ENCODE results near the gene POU2F1. TPM values are rescaled to one million over a fixed set of nuclear protein-coding genes. Genes with fewer than 3 reads are reported as not detected.
A peak's percentile ranks its signal among the peaks of the same experiment; 100 is the strongest.

POU2F1 gene
- total RNA-seq, 2 donors from 2014 or later = 6.2 to 13.5 TPM

- H3K36me3 ChIP-seq (replicated peaks in 1 of 2; ENCODE audit: insufficient read depth in 1 of 2, low read depth in 2 of 2) = no peaks in the 10 kb centered on the region
- no peaks in the 10 kb centered on the region for H3K27me3 ChIP-seq
- no peak overlapping the region for H3K27ac ChIP-seq
- ATAC-seq (no peak), DNase-seq (peak in 3 of 4 donors; percentile 28 to 57 (median 37))
- intact Hi-C loops (cut with DNase I) = no loop called here
- peaks cover 9% of the 10 kb centered on the region for H3K4me1 ChIP-seq
- H3K4me3 ChIP-seq = no peak overlapping the region
- TF ChIP-seq POLR2A (IDR thresholded peaks at IDR 0.05) = no peak
- peak in 1 of 7 experiments; percentile 9 for TF ChIP-seq CTCF (IDR thresholded peaks at IDR 0.05)
- H3K9me3 ChIP-seq = no peaks in the 10 kb centered on the region
- WGBS, 2 donors = 6 to 14% methylated on average over 35 to 49 of the region's 49 CpGs
These were observed 218.8 kb downstream of the POU2F1 start for GRCh38 chr1:167439301-167439988.

- H3K4me3 ChIP-seq = no peak overlapping the region
- H3K27ac ChIP-seq = no peak overlapping the region
- TF ChIP-seq POLR2A (IDR thresholded peaks at IDR 0.05) (no peak), CTCF (IDR thresholded peaks at IDR 0.05) (no peak)
- DNase-seq = no peak
- no peaks in the 10 kb centered on the region for H3K27me3 ChIP-seq
- no peaks in the 10 kb centered on the region for H3K36me3 ChIP-seq (replicated peaks in 1 of 2; ENCODE audit: insufficient read depth in 1 of 2, low read depth in 2 of 2)
- 78 to 93% methylated on average over 4 of the region's 4 CpGs for WGBS, 2 donors
- no peaks in the 10 kb centered on the region for H3K9me3 ChIP-seq
- no peak for ATAC-seq
- intact Hi-C loops (cut with DNase I) = loop anchor here (5.0 kb wide), 2 partner anchors 173 to 373 kb away; no protein-coding TSS in a partner anchor
- H3K4me1 ChIP-seq = peaks cover 9% of the 10 kb centered on the region
These were observed 219.7 kb downstream of the POU2F1 start for GRCh38 chr1:167440345-167440744.

- Histone ChIP-seq H3K9me3 (no peaks in the 10 kb centered on the region), H3K27me3 (no peaks in the 10 kb centered on the region)
- intact Hi-C loops (cut with DNase I) = loop anchor here (5.0 kb wide), 2 partner anchors 173 to 373 kb away; no protein-coding TSS in a partner anchor
These were observed 220.1 kb downstream of the POU2F1 start for GRCh38 chr1:167440776-167441175.

GRCh38 chr1:167441222-167441621 is 220.5 kb downstream of the POU2F1 start:
- no peak for ATAC-seq
- Histone ChIP-seq H3K27me3 (no peaks in the 10 kb centered on the region), H3K9me3 (no peaks in the 10 kb centered on the region), H3K36me3 (replicated peaks in 1 of 2; ENCODE audit: insufficient read depth in 1 of 2, low read depth in 2 of 2) (no peaks in the 10 kb centered on the region), H3K27ac (no peak overlapping the region), H3K4me1 (peaks cover 9% of the 10 kb centered on the region), H3K4me3 (no peak overlapping the region)
- TF ChIP-seq POLR2A (IDR thresholded peaks at IDR 0.05) (no peak), CTCF (IDR thresholded peaks at IDR 0.05) (no peak)
- WGBS, 2 donors = 92 to 94% methylated on average over 3 of the region's 3 CpGs
- intact Hi-C loops (cut with DNase I) = loop anchor here (5.0 kb wide), 2 partner anchors 174 to 374 kb away; no protein-coding TSS in a partner anchor
- DNase-seq = no peak

More at GRCh38 chr1:167440776-167441175, 220.1 kb downstream of the POU2F1 start:
- Histone ChIP-seq H3K27ac (no peak overlapping the region), H3K36me3 (replicated peaks in 1 of 2; ENCODE audit: insufficient read depth in 1 of 2, low read depth in 2 of 2) (no peaks in the 10 kb centered on the region), H3K4me1 (peaks cover 9% of the 10 kb centered on the region), H3K4me3 (no peak overlapping the region)
- DNase-seq (no peak), ATAC-seq (no peak)
- WGBS, 2 donors = 85 to 87% methylated on average over 8 of the region's 8 CpGs
- no peak for TF ChIP-seq CTCF (IDR thresholded peaks at IDR 0.05)
- no peak for TF ChIP-seq POLR2A (IDR thresholded peaks at IDR 0.05)

All from body of pancreas (tissue), 4 donors.